ENCODE data around the gene TUBGCP6.

The TUBGCP6 gene

GRCh38 chr22:50249341-50250248 is 4.8 kb upstream of the TUBGCP6 start:
- DNase-seq, result no peak

DNA sequence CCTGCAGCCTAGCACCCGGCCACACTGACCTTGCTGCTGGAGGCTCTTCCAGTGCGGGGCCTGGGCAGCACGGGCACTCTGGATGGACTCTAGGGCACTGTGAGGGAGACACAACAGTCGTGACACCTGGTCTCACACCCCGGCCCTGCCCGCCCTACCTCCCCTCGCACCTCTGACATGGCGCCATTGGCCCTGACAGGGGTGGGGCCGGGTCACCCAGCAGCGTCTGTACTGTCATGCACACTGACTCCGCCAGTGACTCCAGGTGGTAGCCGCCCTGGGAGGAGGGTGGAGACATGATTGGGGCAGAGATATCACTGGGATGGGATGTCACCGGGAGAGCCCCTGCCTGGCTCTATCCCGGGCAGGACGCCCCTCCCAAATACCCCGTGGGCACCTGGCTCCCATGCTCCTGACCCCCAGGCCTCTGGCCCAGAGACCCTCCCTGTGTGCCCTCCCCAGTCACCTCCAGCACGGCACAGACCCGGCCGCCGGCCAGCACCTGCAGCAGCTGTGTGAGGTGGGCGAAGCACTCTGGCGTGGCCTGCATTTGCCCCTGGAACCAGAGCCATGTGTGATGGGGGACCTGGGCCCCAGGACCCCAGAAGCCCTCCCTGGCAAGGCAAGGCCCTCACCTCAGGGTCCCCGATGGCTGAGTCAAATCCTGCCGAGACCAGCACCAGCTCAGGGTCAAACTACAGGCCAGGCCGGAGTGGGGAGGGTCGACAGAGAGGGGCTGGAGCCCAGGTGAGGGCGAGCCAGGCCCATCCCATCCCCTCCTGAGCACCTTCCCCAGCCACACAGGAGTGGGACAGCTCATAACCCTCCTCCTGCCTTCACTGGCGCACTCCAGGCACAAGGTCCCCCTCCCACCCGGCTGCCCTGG is 3.6 kb upstream of the TUBGCP6 start:
- DNase-seq, result no peak

DNA sequence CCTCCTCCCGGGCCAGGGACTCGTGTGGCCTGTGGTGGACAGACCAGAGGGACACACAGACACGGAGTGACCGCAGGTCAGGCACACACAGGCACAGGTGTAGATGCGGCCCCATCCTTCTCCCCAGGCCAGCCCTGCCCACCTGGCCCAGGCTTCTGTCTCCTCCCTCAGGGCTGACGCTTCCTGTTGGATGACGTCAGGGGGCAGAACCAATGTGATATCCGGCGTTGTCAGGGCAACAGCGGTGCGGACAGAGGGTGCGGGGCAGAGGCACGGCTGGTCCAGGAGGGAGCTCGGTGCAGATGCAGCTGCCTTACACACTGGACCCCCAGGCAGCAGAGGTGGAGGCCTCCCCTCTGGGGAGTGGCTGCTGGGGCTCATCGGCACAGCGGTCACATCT is 2.9 kb upstream of the TUBGCP6 start:
- DNase-seq, result no peak

GRCh38 chr22:50246242-50247175 is 1.7 kb upstream of the TUBGCP6 start:
- no peak for DNase-seq

DNA sequence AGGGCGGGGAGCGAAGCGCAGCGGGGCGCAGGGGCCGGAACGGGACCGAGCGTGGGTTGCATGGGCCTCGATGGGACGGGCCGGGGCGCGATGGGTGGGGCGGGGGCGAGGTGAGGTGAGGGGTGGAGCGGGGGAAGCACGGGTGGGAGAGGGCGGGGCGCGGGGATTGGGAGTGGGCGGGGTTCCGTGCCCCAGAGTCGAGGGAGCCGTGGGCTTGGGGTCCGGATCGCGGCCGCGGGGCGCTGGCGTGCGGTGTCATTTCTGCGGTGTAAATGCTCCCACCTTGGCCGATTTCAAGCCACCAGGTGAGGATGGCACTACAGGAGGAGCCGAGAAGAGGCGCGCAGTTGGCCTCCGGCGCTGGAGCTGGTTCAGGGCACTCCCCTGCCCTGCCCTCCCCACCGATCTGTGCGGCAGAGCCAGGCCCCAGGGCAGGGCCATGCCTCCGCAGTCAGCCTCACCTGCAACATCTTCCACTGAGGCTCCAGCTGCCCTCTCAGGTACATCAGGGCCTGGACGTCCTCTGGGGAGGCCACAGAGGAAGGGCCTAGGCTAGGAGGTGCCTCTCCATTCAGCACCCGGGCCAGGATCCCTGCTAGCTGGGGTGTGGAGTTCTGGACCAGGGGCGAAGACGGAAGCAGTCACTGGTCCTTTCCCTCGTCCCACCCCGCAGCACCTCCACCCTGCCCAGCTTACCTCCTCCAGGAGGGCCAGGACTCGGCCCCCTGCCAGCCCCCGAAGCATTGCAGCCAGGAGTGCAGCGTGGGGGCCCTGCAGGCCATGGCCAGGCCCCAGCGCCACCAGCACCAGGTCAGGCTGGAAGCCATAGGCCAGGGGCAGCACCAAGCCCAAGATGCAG is 620 bp upstream of the TUBGCP6 start:
- no peak for DNase-seq

DNA sequence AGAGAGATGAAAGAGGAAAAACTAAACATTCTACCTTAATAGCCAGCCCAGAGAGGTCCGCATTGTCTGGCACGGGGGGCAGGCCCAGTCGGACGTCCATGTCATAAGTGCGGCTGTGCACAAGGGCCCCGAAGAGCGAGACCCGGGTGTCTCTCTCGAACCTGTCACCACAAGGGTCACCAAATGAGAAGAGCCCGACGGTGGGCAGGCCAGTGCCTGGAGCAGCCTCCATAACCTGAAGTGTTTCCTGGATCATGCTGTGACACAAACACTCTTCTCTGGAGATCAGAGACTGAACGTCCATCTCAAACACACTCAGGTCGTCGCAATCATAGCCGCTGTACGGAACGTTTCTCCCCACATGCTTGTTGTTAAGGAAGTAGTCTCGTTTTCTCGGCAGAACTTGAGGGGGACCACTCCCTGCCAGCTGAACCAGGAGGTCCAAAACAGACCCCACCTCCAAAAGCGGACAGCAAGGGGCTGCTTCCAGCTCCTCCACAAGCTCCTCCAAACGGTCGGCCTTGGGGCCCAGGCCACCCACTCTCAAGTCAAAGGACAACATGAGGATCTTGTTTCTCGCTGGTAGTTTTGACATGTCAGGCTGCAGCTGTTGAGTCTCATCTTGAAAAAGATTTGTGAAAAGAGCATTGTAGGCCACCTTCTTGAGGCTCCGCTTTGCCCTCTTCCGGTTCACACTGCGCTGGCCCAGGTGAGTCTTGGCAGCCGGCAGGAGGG is 971 bp downstream of the TUBGCP6 start:
- DNase-seq, result no peak

- DNase-seq, result no peak
Measured at GRCh38 chr22:50242406-50242949, 2.3 kb downstream of the TUBGCP6 start.

- no peak for DNase-seq
Measured at GRCh38 chr22:50238755-50239154, 6.1 kb downstream of the TUBGCP6 start.

GRCh38 chr22:50236731-50237409 is 8.0 kb downstream of the TUBGCP6 start:
- DNase-seq, result no peak

- no peak for DNase-seq
Measured at GRCh38 chr22:50233223-50233622, 11.6 kb downstream of the TUBGCP6 start.

DNA sequence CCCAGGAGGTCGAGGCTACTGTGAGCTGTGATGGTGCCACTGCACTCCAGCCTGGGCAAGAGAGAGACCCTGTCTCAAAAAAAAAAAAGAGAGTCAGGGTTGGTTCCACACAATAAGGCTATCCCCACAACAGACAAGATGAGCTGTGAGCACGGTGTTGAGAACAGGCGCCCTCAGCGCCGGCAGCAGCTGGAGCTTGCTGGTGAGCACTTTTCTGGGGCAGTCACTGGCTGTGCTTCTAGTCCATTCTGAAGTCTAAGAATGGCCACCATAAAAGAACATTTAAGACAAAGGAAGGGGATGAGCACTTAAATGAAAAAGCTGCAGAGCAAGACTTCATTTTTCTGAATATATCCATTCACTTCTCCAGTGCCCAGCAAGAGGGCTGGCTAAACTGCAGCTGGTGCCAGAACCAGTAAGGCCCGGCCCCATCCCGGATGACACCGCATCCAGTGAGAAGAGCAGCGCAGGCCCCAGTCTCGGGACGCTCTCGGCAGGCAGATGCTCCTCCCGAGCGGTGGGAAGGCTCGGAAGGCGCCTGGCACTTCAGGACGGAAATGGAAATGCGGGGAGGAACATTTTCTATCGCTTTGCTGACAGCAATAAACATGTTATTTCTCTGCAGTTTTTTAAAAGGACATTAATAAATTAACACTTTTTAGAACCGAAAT is 12.2 kb downstream of the TUBGCP6 start:
- DNase-seq, result no peak

DNA sequence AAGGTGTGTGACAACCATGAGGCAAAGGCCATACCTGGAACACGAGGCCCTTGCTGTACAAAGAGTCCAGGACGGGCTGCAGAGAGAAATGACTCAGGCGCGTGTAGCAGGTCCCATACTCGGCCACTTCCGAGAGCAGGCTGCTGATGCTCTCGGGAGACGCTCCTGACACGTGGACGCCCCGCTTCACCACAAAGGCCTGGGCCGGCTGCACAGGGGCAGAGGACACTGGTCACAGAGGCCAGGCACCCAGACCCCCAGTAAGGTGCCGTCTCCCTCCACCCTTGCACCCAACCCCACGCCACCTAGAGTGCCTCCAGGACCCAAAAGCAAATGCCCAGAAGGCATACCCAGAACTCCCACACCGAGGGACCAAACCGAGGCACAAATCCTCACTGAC is 15.5 kb downstream of the TUBGCP6 start:
- no peak for DNase-seq

DNA sequence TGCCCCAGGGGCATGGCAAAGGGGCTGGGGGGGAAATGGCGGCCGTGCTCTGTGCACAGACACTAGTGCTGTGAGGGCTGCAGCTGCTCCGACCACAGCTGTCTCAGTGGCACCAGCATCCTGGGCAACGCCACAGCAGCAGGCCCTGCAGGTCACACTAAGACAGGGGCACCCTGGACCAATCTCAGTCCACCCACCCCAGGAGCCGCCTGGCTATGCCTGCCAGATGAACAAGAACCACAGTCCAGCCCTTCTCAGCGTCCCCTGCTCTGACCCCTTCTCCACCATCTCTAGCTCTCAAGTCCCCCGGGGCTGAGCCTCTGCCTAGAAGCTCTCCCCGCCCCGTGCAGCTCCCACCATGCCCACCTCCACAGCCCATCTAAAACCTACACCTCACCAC is 16.5 kb downstream of the TUBGCP6 start:
- no peak for DNase-seq

GRCh38 chr22:50227579-50228215 is 17.1 kb downstream of the TUBGCP6 start:
- DNase-seq, result no peak

GRCh38 chr22:50226875-50227165 is 18.0 kb downstream of the TUBGCP6 start:
- no peak for DNase-seq

GRCh38 chr22:50226063-50226874 is 18.6 kb downstream of the TUBGCP6 start:
- DNase-seq, result no peak

DNA sequence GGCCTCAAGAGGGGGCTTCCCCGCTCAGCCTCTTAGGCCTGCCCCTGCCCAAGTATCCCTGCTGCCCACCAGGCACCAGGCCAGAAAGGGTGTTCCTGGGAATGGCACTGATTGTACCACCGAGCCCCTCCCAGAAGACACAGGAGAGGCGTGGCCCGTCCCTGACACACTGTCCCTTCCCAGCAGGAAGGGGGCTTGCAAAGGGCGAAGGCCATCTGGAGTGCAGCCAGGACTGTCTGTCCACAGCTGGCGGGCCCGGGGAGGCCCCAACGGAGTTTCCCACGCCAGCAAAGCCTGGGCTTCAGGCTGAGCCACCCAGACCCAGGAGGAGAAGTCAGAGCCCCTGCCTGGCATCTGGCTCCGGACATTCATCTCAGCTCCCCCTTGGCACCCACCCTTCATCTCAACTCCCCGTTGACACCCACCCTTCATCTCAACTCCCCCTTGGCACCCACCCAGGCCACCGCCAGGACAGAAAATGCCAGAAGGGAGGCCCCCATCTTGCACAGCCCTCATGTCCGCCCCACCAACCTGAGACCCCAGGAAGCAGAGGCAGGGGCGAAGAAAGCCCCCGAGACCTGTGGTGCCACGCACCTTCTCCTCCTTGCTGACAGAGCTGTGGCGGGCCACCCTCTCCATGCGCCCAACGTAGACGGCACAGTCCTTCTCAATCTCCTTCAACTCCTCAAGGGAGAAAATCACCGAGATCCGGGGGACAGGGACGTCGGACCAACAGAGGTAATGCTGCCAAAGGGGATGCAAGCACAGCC is 19.4 kb downstream of the TUBGCP6 start:
- DNase-seq, result no peak

All from T1000 (cell line).